WTC11 (cell line): Measurements from ENCODE around the gene HSPG2. TPM values are rescaled to one million over a fixed set of nuclear protein-coding genes. Genes with fewer than 3 reads are reported as not detected.

Source experiments
- ATAC-seq: fragments of 200-7000 bp; cut with Tn5 transposase; 2 replicates; pipeline ENCODE4 v1.10.0; 2021; ENCODE audit warnings: mild to moderate bottlenecking, moderate library complexity
- CTCF ChIA-PET: fragments of 300-600 bp; sonication (Branson Sonifier 250); formaldehyde crosslinking; loops from one replicate; lab custom pipeline; 2021; ENCODE audit warnings: antibody characterized with exemption; lab: Charles Lee
- POLR2A ChIA-PET: fragments of 350-600 bp; sonication (Branson Sonifier 250); formaldehyde crosslinking; loops from one replicate; lab custom pipeline; 2021; ENCODE audit warnings: antibody characterized with exemption; lab: Charles Lee
- DNase-seq: peaks from one replicate; pipeline ENCODE4 v3.0.0; 2021; ENCODE audit warnings: low spot score
- H3K27ac Mint-ChIP-seq: 2 replicates; pipeline ENCODE4 v1.8.0; 2021; ENCODE audit warnings: mixed read lengths
- H3K27me3 Mint-ChIP-seq: 2 replicates; pipeline ENCODE4 v1.8.0; 2021; ENCODE audit warnings: low read depth, mild to moderate bottlenecking, moderate library complexity, mixed read lengths
- H3K36me3 Mint-ChIP-seq: 2 replicates; pipeline ENCODE4 v1.8.0; 2021; ENCODE audit warnings: mixed read lengths
- H3K4me1 Mint-ChIP-seq: 2 replicates; pipeline ENCODE4 v1.8.0; 2022; ENCODE audit warnings: mixed read lengths
- H3K4me3 Mint-ChIP-seq: 2 replicates; pipeline ENCODE4 v1.8.0; 2021; ENCODE audit warnings: mild to moderate bottlenecking, moderate library complexity, mixed read lengths
- H3K9me3 Mint-ChIP-seq: 2 replicates; pipeline ENCODE4 v1.8.0; 2021; ENCODE audit warnings: mixed read lengths
- EMX1 ChIP-seq: fragments of 250-450 bp; sonication (Bioruptor Pico); IDR thresholded peaks from 2 replicates; pipeline ENCODE4 v1.8.0; 2021; ENCODE audit warnings: mild to moderate bottlenecking
- FOXK1 ChIP-seq: sonication (generic); formaldehyde crosslinking; IDR thresholded peaks from 2 replicates; pipeline ENCODE4 v1.8.0; 2022; ENCODE audit warnings: mild to moderate bottlenecking, moderate library complexity, missing genetic modification reagents
- GTF2I ChIP-seq: fragments of 250-450 bp; sonication (Bioruptor Pico); conservative IDR thresholded peaks from 2 replicates; pipeline ENCODE4 v1.4.0; 2021; ENCODE audit warnings: mild to moderate bottlenecking
- JAZF1 ChIP-seq: fragments of 250-450 bp; sonication (Bioruptor Pico); IDR thresholded peaks from 2 replicates; pipeline ENCODE4 v1.9.0; 2021; ENCODE audit warnings: moderate library complexity, mild to moderate bottlenecking, inconsistent platforms
- NFATC4 ChIP-seq: fragments of 250-450 bp; sonication (Bioruptor Pico); IDR thresholded peaks from 2 replicates; pipeline ENCODE4 v1.9.0; 2021; ENCODE audit warnings: mild to moderate bottlenecking
- NR3C1 ChIP-seq: sonication (generic); formaldehyde crosslinking; conservative IDR thresholded peaks from 2 replicates; pipeline ENCODE4 v1.8.1; 2023; ENCODE audit warnings: low read depth, mild to moderate bottlenecking, missing genetic modification reagents
- RORB ChIP-seq: fragments of 250-450 bp; sonication (Bioruptor Pico); IDR thresholded peaks from 2 replicates; pipeline ENCODE4 v1.9.0; 2021; ENCODE audit warnings: mild to moderate bottlenecking
- SP1 ChIP-seq: sonication (generic); formaldehyde crosslinking; conservative IDR thresholded peaks from 2 replicates; pipeline ENCODE4 v1.8.1; 2022; ENCODE audit warnings: missing genetic modification reagents
- TP53 ChIP-seq: sonication (generic); formaldehyde crosslinking; IDR thresholded peaks from 2 replicates; pipeline ENCODE4 v1.8.1; 2023; ENCODE audit warnings: mild to moderate bottlenecking, missing genetic modification reagents
- ZNF219 ChIP-seq: sonication (generic); formaldehyde crosslinking; IDR thresholded peaks from 2 replicates; pipeline ENCODE4 v1.8.0; 2023; ENCODE audit warnings: missing genetic modification reagents, mild to moderate bottlenecking, borderline replicate concordance
- ZNF671 ChIP-seq: fragments of 250-450 bp; sonication (Bioruptor Pico); IDR thresholded peaks from 2 replicates; pipeline ENCODE4 v1.8.0; 2021; ENCODE audit warnings: mild to moderate bottlenecking
- total RNA-seq: library from RNA; stranded (reverse); gene quantifications from 3 replicates; pipeline ENCODE4 v1.2.3, GENCODE V29; 2021
- TF ChIP-seq, protein P1 (sequence below): fragments of 250-450 bp; sonication (Bioruptor Pico); IDR thresholded peaks from 2 replicates; pipeline ENCODE4 v1.9.0; 2021; ENCODE audit warnings: mild to moderate bottlenecking
- TF ChIP-seq, protein P2 (sequence below): sonication (generic); formaldehyde crosslinking; IDR thresholded peaks from 2 replicates; pipeline ENCODE4 v1.8.1; 2022; ENCODE audit warnings: missing genetic modification reagents, borderline replicate concordance
- TF ChIP-seq, protein P3 (sequence below): sonication (generic); formaldehyde crosslinking; IDR thresholded peaks from 2 replicates; pipeline ENCODE4 v1.8.0; 2022; ENCODE audit warnings: missing genetic modification reagents
- TF ChIP-seq, protein P4 (sequence below): sonication (generic); formaldehyde crosslinking; IDR thresholded peaks from 2 replicates; pipeline ENCODE4 v1.8.1; 2022; ENCODE audit warnings: low read depth, missing genetic modification reagents, borderline replicate concordance
- TF ChIP-seq, protein P5 (sequence below): fragments of 250-450 bp; sonication (Bioruptor Pico); IDR thresholded peaks from 2 replicates; pipeline ENCODE4 v1.8.0; 2021; ENCODE audit warnings: mild to moderate bottlenecking
- TF ChIP-seq, protein P6 (sequence below): fragments of 250-450 bp; sonication (Bioruptor Pico); conservative IDR thresholded peaks from 2 replicates; pipeline ENCODE4 v1.9.0; 2021; ENCODE audit warnings: mild to moderate bottlenecking

The HSPG2 gene
- total RNA-seq, 1 experiment from 2014 or later = 120 TPM

DNA sequence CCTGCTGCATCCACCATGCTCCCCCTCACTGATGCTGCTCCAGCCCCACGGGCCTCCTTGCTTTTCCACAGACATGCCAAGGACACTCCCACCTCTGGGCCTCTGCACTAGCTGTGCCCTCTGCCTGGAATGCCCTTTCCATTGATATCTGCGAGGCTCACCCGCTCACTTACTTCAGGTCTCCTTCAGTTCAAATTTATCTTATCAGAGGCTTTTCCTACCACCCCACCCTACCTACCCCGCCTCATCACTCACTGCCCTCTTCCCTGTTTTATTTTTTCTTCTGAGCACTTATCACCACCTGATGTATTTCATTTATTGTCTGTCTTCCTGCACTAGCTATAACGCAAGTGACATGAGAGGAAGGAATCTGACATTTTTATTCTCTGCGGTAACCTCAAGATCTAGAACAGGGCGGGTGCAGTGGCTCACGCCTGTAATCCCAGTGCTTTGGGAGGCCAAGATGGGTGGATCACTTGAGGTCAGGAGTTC lies 7.0 kb downstream of the HSPG2 start:
- Mint-ChIP-seq H3K4me1 (peaks cover 38% of the 10 kb centered on the region), H3K36me3 (peaks cover 6% of the 10 kb centered on the region; the same call in 1 of the 2 replicates), H3K27ac (peak overlapping the region; percentile 83; the same call in 1 of the 2 replicates), H3K9me3 (no peaks in the 10 kb centered on the region), H3K4me3 (no peak overlapping the region), H3K27me3 (no peaks in the 10 kb centered on the region)
- TF ChIP-seq, protein P1, sequence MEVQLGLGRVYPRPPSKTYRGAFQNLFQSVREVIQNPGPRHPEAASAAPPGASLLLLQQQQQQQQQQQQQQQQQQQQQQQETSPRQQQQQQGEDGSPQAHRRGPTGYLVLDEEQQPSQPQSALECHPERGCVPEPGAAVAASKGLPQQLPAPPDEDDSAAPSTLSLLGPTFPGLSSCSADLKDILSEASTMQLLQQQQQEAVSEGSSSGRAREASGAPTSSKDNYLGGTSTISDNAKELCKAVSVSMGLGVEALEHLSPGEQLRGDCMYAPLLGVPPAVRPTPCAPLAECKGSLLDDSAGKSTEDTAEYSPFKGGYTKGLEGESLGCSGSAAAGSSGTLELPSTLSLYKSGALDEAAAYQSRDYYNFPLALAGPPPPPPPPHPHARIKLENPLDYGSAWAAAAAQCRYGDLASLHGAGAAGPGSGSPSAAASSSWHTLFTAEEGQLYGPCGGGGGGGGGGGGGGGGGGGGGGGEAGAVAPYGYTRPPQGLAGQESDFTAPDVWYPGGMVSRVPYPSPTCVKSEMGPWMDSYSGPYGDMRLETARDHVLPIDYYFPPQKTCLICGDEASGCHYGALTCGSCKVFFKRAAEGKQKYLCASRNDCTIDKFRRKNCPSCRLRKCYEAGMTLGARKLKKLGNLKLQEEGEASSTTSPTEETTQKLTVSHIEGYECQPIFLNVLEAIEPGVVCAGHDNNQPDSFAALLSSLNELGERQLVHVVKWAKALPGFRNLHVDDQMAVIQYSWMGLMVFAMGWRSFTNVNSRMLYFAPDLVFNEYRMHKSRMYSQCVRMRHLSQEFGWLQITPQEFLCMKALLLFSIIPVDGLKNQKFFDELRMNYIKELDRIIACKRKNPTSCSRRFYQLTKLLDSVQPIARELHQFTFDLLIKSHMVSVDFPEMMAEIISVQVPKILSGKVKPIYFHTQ = no peak
- no peak for TF ChIP-seq NR3C1 (CRISPR knock-in tag)
- no peak for TF ChIP-seq SP1 (CRISPR knock-in tag)
- no peak for TF ChIP-seq TP53 (CRISPR knock-in tag)
- no peak for TF ChIP-seq FOXK1
- TF ChIP-seq GTF2I (CRISPR knock-in tag) = no peak
- TF ChIP-seq, protein P2, sequence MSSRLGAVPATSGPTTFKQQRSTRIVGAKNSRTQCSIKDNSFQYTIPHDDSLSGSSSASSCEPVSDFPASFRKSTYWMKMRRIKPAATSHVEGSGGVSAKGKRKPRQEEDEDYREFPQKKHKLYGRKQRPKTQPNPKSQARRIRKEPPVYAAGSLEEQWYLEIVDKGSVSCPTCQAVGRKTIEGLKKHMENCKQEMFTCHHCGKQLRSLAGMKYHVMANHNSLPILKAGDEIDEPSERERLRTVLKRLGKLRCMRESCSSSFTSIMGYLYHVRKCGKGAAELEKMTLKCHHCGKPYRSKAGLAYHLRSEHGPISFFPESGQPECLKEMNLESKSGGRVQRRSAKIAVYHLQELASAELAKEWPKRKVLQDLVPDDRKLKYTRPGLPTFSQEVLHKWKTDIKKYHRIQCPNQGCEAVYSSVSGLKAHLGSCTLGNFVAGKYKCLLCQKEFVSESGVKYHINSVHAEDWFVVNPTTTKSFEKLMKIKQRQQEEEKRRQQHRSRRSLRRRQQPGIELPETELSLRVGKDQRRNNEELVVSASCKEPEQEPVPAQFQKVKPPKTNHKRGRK (CRISPR knock-in tag) = no peak
- TF ChIP-seq EMX1 (CRISPR knock-in tag) = no peak
- ChIA-PET CTCF (no interaction called here), POLR2A (no interaction called here)
- ATAC-seq (no peak), DNase-seq (no peak)

DNA sequence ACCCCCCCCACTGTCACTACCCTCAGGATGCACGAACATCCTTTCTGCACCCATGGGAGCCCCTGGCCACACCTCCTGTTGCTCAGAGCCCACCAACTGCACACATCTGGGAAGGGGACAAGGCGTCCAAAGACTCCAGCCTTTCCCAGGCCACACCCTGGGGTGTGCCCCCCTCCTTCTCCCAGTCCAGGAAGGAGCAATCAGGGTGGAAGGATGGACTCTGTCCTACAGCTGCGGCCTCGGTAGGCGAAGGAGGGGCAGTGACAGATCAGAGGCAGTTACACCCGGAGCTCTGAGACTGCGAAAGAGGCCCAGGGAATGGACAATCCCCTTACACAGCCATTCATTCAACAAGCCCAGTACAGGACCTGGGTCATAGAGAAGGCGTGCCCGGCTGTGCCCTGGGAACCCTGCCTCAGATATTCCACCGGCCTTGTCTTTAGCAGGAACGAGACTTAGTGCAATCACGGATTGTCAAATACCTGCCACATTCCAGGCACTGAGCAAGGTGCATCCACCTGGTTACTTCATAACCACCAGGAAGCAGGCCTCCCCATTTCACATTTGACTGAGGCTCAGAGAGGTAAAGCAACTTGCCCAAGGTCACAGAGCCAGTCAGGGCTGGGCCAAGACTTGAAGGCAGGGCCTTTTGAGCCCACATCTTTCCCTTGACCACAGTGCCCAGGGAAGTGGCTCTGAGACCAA lies 9.4 kb downstream of the HSPG2 start:
- no peak for ATAC-seq
- ChIA-PET POLR2A (no interaction called here), CTCF (no interaction called here)

More for the DNA sequence above, 9.4 kb downstream of the HSPG2 start:
- no peak for DNase-seq
- no peaks in the 10 kb centered on the region for H3K9me3 Mint-ChIP-seq
- peaks cover 33% of the 10 kb centered on the region for H3K4me1 Mint-ChIP-seq
- no peak overlapping the region for H3K4me3 Mint-ChIP-seq
- TF ChIP-seq, protein P3, sequence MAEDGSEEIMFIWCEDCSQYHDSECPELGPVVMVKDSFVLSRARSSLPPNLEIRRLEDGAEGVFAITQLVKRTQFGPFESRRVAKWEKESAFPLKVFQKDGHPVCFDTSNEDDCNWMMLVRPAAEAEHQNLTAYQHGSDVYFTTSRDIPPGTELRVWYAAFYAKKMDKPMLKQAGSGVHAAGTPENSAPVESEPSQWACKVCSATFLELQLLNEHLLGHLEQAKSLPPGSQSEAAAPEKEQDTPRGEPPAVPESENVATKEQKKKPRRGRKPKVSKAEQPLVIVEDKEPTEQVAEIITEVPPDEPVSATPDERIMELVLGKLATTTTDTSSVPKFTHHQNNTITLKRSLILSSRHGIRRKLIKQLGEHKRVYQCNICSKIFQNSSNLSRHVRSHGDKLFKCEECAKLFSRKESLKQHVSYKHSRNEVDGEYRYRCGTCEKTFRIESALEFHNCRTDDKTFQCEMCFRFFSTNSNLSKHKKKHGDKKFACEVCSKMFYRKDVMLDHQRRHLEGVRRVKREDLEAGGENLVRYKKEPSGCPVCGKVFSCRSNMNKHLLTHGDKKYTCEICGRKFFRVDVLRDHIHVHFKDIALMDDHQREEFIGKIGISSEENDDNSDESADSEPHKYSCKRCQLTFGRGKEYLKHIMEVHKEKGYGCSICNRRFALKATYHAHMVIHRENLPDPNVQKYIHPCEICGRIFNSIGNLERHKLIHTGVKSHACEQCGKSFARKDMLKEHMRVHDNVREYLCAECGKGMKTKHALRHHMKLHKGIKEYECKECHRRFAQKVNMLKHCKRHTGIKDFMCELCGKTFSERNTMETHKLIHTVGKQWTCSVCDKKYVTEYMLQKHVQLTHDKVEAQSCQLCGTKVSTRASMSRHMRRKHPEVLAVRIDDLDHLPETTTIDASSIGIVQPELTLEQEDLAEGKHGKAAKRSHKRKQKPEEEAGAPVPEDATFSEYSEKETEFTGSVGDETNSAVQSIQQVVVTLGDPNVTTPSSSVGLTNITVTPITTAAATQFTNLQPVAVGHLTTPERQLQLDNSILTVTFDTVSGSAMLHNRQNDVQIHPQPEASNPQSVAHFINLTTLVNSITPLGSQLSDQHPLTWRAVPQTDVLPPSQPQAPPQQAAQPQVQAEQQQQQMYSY (CRISPR knock-in tag) = no peak
- TF ChIP-seq NFATC4 (CRISPR knock-in tag) = no peak
- TF ChIP-seq, protein P4, sequence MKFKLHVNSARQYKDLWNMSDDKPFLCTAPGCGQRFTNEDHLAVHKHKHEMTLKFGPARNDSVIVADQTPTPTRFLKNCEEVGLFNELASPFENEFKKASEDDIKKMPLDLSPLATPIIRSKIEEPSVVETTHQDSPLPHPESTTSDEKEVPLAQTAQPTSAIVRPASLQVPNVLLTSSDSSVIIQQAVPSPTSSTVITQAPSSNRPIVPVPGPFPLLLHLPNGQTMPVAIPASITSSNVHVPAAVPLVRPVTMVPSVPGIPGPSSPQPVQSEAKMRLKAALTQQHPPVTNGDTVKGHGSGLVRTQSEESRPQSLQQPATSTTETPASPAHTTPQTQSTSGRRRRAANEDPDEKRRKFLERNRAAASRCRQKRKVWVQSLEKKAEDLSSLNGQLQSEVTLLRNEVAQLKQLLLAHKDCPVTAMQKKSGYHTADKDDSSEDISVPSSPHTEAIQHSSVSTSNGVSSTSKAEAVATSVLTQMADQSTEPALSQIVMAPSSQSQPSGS (CRISPR knock-in tag) = no peak
- TF ChIP-seq JAZF1 = no peak
- TF ChIP-seq ZNF219 (CRISPR knock-in tag) = no peak
- no peak for TF ChIP-seq RORB
- TF ChIP-seq, protein P5, sequence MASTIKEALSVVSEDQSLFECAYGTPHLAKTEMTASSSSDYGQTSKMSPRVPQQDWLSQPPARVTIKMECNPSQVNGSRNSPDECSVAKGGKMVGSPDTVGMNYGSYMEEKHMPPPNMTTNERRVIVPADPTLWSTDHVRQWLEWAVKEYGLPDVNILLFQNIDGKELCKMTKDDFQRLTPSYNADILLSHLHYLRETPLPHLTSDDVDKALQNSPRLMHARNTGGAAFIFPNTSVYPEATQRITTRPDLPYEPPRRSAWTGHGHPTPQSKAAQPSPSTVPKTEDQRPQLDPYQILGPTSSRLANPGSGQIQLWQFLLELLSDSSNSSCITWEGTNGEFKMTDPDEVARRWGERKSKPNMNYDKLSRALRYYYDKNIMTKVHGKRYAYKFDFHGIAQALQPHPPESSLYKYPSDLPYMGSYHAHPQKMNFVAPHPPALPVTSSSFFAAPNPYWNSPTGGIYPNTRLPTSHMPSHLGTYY (CRISPR knock-in tag) = no peak
- no peak for TF ChIP-seq ZNF671 (CRISPR knock-in tag)
- TF ChIP-seq, protein P6, sequence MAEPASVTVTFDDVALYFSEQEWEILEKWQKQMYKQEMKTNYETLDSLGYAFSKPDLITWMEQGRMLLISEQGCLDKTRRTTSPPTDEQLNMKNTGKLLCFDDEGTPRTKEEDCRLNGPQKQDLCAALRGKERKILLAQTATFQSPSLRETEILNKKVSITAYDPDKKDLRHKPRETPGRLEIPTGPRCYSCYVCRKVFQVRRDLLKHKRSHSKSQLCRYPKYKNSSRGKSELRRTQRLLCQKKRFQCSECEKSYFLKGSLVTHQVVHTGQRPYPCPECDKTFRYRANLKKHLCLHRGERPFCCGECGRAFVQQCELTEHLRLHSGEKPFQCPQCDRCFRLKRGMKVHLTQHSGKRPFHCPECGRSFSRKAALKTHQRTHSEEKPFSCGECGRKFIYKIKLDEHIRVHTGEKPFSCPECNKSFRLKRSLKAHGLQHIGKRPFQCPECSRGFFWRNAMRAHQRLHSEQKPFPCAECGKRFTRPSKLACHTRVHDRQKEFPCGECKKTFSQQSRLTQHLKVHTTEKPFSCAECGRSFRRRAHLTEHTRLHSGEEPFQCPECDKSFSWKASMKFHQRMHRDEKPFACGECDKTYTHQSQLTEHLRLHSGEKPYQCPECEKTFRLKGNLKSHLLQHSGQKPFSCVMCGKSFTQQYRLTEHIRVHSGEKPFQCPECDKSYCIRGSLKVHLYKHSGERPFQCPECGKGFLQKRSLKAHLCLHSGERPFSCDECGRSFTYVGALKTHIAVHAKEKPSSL (CRISPR knock-in tag) = no peak
- peaks cover 9% of the 10 kb centered on the region for H3K36me3 Mint-ChIP-seq
- H3K27me3 Mint-ChIP-seq = no peaks in the 10 kb centered on the region
- H3K27ac Mint-ChIP-seq = no peak overlapping the region
